8988T (cell line): Measurements from ENCODE around the gene TSHZ3.

Source experiments
- DNase-seq: peaks from one replicate; pipeline ENCODE4 v3.0.0; 2011

TSHZ3 gene

GRCh38 chr19:31312009-31312676, 37.1 kb downstream of the TSHZ3 start:
- no peak for DNase-seq

GRCh38 chr19:31310432-31311133, 38.7 kb downstream of the TSHZ3 start:
- no peak for DNase-seq

GRCh38 chr19:31308781-31309180, 40.5 kb downstream of the TSHZ3 start:
- no peak for DNase-seq

GRCh38 chr19:31307071-31307669, 42.1 kb downstream of the TSHZ3 start:
- no peak for DNase-seq

GRCh38 chr19:31306006-31306753, 43.1 kb downstream of the TSHZ3 start:
- DNase-seq: no peak

- DNase-seq: no peak
Measured at GRCh38 chr19:31304831-31305312, 44.4 kb downstream of the TSHZ3 start.

GRCh38 chr19:31303262-31303815, 45.9 kb downstream of the TSHZ3 start:
- DNase-seq: no peak

GRCh38 chr19:31301306-31301980, 47.8 kb downstream of the TSHZ3 start:
- no peak for DNase-seq

GRCh38 chr19:31300422-31300821, 48.8 kb downstream of the TSHZ3 start:
- no peak for DNase-seq

GRCh38 chr19:31299665-31300064, 49.6 kb downstream of the TSHZ3 start:
- DNase-seq: no peak

- DNase-seq: no peak
Measured at GRCh38 chr19:31297991-31298390, 51.2 kb downstream of the TSHZ3 start.

- DNase-seq: no peak
Measured at GRCh38 chr19:31296741-31297390, 52.4 kb downstream of the TSHZ3 start.

- DNase-seq: no peak
Measured at GRCh38 chr19:31294189-31294588, 55.0 kb downstream of the TSHZ3 start.

- no peak for DNase-seq
Measured at GRCh38 chr19:31292639-31293185, 56.5 kb downstream of the TSHZ3 start.

GRCh38 chr19:31290931-31291590, 58.2 kb downstream of the TSHZ3 start:
- no peak for DNase-seq

GRCh38 chr19:31289976-31290375, 59.3 kb downstream of the TSHZ3 start:
- no peak for DNase-seq

- no peak for DNase-seq
Measured at GRCh38 chr19:31289381-31289880, 59.8 kb downstream of the TSHZ3 start.

GRCh38 chr19:31286491-31286890, 62.7 kb downstream of the TSHZ3 start:
- no peak for DNase-seq

- no peak for DNase-seq
Measured at GRCh38 chr19:31285744-31286143, 63.5 kb downstream of the TSHZ3 start.

GRCh38 chr19:31284621-31285020, 64.6 kb downstream of the TSHZ3 start:
- no peak for DNase-seq

- no peak for DNase-seq
Measured at GRCh38 chr19:31283701-31284100, 65.5 kb downstream of the TSHZ3 start.
